HS-5 (cell line): ENCODE measurements around the gene CYSTM1.

ENCODE experiments used
- DNase-seq: peaks from one replicate; pipeline ENCODE4 v3.0.0-alpha.2; 2012; ENCODE audit warnings: low read depth

The CYSTM1 gene

GRCh38 chr5:140238756-140239155 is 63.8 kb downstream of the CYSTM1 start:
- DNase-seq: no peak

GRCh38 chr5:140239461-140239860 is 64.5 kb downstream of the CYSTM1 start:
- DNase-seq: no peak

- DNase-seq: no peak
Measured at GRCh38 chr5:140239939-140240700, 65.1 kb downstream of the CYSTM1 start.

GRCh38 chr5:140240987-140241706 is 66.2 kb downstream of the CYSTM1 start:
- peak; percentile 64 for DNase-seq

- no peak for DNase-seq
Measured at GRCh38 chr5:140242099-140242498, 67.1 kb downstream of the CYSTM1 start.

GRCh38 chr5:140242890-140243585 is 68.0 kb downstream of the CYSTM1 start:
- no peak for DNase-seq

- DNase-seq: no peak
Measured at GRCh38 chr5:140243706-140244250, 68.8 kb downstream of the CYSTM1 start.

GRCh38 chr5:140244525-140245025 is 69.6 kb downstream of the CYSTM1 start:
- DNase-seq: no peak

- no peak for DNase-seq
Measured at GRCh38 chr5:140245341-140245740, 70.4 kb downstream of the CYSTM1 start.

- no peak for DNase-seq
Measured at GRCh38 chr5:140245926-140246325, 70.9 kb downstream of the CYSTM1 start.

- no peak for DNase-seq
Measured at GRCh38 chr5:140246378-140247122, 71.6 kb downstream of the CYSTM1 start.

GRCh38 chr5:140248414-140248813 is 73.4 kb downstream of the CYSTM1 start:
- no peak for DNase-seq

GRCh38 chr5:140249536-140249935 is 74.5 kb downstream of the CYSTM1 start:
- no peak for DNase-seq

- DNase-seq: no peak
Measured at GRCh38 chr5:140250386-140250785, 75.4 kb downstream of the CYSTM1 start.

- peak; percentile 98 for DNase-seq
Measured at GRCh38 chr5:140251527-140251973, 76.6 kb downstream of the CYSTM1 start.

GRCh38 chr5:140252470-140253126 is 77.6 kb downstream of the CYSTM1 start:
- no peak for DNase-seq

GRCh38 chr5:140253985-140254384 is 79.0 kb downstream of the CYSTM1 start:
- DNase-seq: no peak

- no peak for DNase-seq
Measured at GRCh38 chr5:140255460-140256157, 80.6 kb downstream of the CYSTM1 start.

- DNase-seq: no peak
Measured at GRCh38 chr5:140256726-140257125, 81.7 kb downstream of the CYSTM1 start.

- peak; percentile 70 for DNase-seq
Measured at GRCh38 chr5:140258016-140258415, 83.0 kb downstream of the CYSTM1 start.
